ENCODE measurements around the gene MTRF1.

- no peak for TF ChIP-seq CTCF (IDR thresholded peaks at IDR 0.05 in 4 of 5, conservative IDR thresholded peaks at IDR 0.05 in 1 of 5)
- TF ChIP-seq POLR2A (IDR thresholded peaks at IDR 0.05), result no peak
These were observed 39.4 kb upstream of the MTRF1 start for GRCh38 chr13:41302743-41303142.
